ENCODE data around the gene SPPL2B. TPM values are rescaled to one million over a fixed set of nuclear protein-coding genes. Genes with fewer than 3 reads are reported as not detected.

Gene SPPL2B
- total and polyA plus RNA-seq, 2 experiments from 2014 or later = 23.5 to 51.0 TPM

- TF ChIP-seq ZNF462 (CRISPR knock-in tag; IDR thresholded peaks at IDR 0.05) = no peak
- no peak for TF ChIP-seq EZH2 (IDR thresholded peaks at IDR 0.05; ENCODE audit: low read depth, unreplicated experiment)
These were observed 5.9 kb downstream of the SPPL2B start (continued) for GRCh38 chr19:2334426-2334825.

GRCh38 chr19:2334986-2335846, 6.7 kb downstream of the SPPL2B start:
- Histone ChIP-seq H3K36me3 (ENCODE audit: insufficient read depth) (no peaks in the 10 kb centered on the region), H4K20me1 (replicated peaks; ENCODE audit: insufficient read depth) (peaks cover 9% of the 10 kb centered on the region), H3K9me2 (ENCODE audit: insufficient read depth) (no peaks in the 10 kb centered on the region; the same call in 1 of the 2 replicates), H3K4me1 (ENCODE audit: insufficient read depth) (peaks cover 10% of the 10 kb centered on the region), H3K27me3 (ENCODE audit: insufficient read depth) (no peaks in the 10 kb centered on the region), H3F3A (replicated peaks; ENCODE audit: low read depth) (peaks cover 24% of the 10 kb centered on the region), H3K79me2 (replicated peaks; ENCODE audit: insufficient read depth) (peaks cover 47% of the 10 kb centered on the region), H2AFZ (no peak overlapping the region), H3K4me3 (no peak overlapping the region), H3K27ac (ENCODE audit: low read depth) (0 out of 2 replicates have a peak overlapping the region, but pooled peaks have one; percentile 39), H3K4me2 (no peak overlapping the region)
- Mint-ChIP-seq H3K27me3 (ENCODE audit: insufficient read depth, low read depth, poor library complexity) (peaks cover 20% of the 10 kb centered on the region), H3K36me3 (ENCODE audit: low read depth) (peaks cover 24% of the 10 kb centered on the region), H3K27ac (no peak overlapping the region), H3K4me3 (no peak overlapping the region), H3K9me3 (peaks cover 13% of the 10 kb centered on the region), H3K4me1 (peaks cover 32% of the 10 kb centered on the region)
- ATAC-seq = no peak
- DNase-seq (ENCODE audit: low spot score) = no peak
- no peak for TF ChIP-seq ZNF114 (CRISPR knock-in tag; IDR thresholded peaks at IDR 0.05)
- TF ChIP-seq EZH2phosphoT487 (IDR thresholded peaks at IDR 0.05; ENCODE audit: unreplicated experiment) = no peak
- no peak for TF ChIP-seq ZNF462 (CRISPR knock-in tag; IDR thresholded peaks at IDR 0.05)
- no peak for TF ChIP-seq CREB1 (CRISPR knock-in tag; IDR thresholded peaks at IDR 0.05; ENCODE audit: low read depth)
- TF ChIP-seq JUNB (IDR thresholded peaks at IDR 0.05; ENCODE audit: unreplicated experiment) = no peak
